AG08396 (cell line): ENCODE data around the gene ATP11A.
A peak's percentile ranks its signal among the peaks of the same experiment; 100 is the strongest.
"Not testable (repeated sequence)": the region's sequence is repeated elsewhere in the genome, so short reads cannot be mapped to it uniquely, and the experiment has no call there.

Experiments used
- DNase-seq: peaks from one replicate; pipeline ENCODE4 v3.0.0; 2012; ENCODE audit warnings: low spot score, mixed read lengths

The ATP11A gene

DNA sequence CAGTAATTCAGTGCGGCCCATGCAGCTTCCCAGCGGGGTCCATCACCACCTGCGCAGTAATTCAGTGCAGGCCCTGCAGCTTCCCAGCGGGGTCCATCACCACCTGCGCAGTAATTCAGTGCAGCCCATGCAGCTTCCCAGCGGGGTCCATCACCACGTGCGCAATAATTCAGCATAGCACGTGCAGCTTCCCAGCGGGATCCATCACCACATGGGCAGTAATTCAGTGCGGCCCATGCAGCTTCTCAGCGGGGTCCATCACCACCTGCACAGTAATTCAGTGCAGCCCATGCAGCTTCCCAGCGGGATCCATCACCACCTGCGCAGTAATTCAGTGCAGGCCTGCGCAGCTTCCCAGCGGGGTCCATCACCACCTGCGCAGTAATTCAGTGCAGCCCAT lies 173.5 kb downstream of the ATP11A start:
- DNase-seq, result not testable (repeated sequence)

GRCh38 chr13:112865478-112865877 lies 175.6 kb downstream of the ATP11A start:
- not testable (repeated sequence) for DNase-seq

GRCh38 chr13:112867301-112867711 lies 177.5 kb downstream of the ATP11A start:
- no peak for DNase-seq

DNA sequence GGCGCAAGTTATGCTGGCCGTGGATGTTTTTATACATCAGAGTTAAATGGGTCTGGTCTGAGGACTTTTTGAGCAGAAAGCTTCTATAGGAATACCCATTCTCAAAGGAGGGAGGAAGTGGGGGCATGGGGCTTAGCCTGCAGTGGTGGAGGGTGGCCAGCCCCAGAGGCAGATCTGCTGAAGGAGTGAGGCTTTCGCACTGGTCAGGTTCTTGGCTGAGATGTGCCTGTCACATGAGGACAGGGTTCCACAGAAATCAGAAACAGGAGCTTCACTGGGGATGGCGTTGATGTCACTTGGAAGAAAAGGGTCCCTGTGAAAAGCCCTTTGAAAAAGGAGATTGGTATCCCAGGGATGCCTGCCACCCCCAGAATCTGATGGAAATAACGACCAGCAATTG lies 178.5 kb downstream of the ATP11A start:
- DNase-seq, result no peak

DNA sequence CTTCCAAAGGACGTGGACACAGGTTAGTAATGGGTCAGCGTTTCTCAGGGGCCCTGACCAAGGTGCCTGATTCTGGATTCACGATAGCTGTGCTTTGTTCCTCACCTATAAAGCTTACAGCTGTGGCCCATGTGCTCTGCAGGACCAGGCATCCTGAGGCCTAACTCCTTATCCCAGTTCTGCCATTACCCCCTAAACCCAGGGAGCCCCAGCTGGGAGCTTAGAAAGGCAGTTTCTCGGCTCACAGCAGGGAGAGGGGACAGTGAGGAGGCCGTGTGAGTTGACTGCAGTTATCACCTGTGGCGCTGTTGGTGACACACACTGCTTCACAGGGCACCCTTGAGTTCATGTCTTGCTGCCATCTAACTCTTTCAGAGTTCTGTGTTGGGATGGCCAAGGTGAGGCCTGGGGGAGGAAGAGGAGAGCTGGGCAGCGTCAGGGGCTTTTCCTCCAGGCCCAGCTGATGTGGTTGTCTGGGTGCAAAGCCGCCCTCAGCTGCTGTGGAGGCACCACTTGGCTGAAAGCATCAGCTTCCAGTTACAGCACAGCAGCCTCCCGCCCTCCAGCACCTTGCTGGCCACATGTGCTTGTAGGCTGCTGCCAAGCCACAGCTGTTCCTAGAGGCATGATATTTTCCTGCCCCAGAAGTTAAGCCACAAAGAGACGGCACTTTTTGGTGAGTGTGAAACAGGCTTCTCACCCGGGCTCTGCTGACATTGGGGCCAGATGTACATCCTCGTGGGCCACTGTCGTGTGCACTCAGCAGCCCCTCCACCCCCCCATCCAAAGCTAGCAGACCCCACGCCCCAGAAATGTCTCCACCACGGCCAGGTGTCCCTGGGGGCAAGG lies 179.6 kb downstream of the ATP11A start:
- DNase-seq, result no peak

DNA sequence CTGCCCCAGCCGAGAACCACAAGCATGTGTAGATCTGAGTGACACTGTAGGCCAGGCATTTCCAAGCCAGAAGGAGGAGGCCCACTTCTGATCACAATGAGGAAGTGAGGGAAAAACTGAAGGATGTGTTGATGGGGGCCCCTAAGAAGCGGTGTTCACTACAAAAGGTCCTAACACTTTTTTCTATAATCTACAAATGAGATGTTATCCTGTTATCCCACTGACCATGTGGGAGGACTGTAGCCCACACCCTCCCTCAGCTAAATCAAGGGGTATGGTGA lies 180.2 kb downstream of the ATP11A start:
- no peak for DNase-seq

- no peak for DNase-seq
Observed at GRCh38 chr13:112870737-112871287, 181.0 kb downstream of the ATP11A start.

DNA sequence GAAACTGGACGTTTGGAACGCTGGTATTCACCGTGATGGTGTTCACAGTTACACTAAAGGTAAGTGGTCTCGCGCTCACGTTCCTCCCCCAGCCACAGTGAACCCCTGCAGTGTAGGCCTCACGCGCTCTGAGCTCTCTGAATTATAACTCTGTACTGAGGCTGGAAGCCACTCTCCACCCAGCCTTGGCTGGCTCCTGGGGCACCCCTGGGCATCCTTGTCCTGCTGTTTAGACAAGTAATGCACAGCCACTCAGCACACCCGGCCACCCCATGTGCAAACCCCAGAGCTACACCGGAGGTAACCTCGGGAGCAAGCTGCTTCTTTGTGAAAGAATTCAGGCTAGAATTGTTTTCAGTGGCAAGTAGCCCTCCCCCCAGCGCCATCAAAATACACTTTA lies 181.9 kb downstream of the ATP11A start:
- DNase-seq, result no peak

- not testable (repeated sequence) for DNase-seq
Observed at GRCh38 chr13:112872657-112873631, 183.1 kb downstream of the ATP11A start.

- DNase-seq, result peak; percentile 90
Observed at GRCh38 chr13:112873851-112874750, 184.3 kb downstream of the ATP11A start.

GRCh38 chr13:112874751-112875300 lies 185.0 kb downstream of the ATP11A start:
- DNase-seq, result no peak

DNA sequence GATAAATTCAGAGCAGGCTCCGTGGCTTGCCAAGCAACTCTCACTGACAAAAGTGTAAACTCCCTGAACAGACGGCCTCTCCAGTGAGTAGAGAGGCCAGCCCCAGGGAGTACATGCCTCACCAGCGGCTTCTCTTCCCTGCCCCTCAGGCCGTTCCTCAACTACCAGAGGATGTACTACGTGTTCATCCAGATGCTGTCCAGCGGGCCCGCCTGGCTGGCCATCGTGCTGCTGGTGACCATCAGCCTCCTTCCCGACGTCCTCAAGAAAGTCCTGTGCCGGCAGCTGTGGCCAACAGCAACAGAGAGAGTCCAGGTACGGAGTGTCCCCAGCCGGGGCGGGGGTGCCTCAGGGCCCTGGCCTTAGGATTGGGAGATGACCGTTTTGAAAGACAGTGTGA lies 185.8 kb downstream of the ATP11A start:
- no peak for DNase-seq

DNA sequence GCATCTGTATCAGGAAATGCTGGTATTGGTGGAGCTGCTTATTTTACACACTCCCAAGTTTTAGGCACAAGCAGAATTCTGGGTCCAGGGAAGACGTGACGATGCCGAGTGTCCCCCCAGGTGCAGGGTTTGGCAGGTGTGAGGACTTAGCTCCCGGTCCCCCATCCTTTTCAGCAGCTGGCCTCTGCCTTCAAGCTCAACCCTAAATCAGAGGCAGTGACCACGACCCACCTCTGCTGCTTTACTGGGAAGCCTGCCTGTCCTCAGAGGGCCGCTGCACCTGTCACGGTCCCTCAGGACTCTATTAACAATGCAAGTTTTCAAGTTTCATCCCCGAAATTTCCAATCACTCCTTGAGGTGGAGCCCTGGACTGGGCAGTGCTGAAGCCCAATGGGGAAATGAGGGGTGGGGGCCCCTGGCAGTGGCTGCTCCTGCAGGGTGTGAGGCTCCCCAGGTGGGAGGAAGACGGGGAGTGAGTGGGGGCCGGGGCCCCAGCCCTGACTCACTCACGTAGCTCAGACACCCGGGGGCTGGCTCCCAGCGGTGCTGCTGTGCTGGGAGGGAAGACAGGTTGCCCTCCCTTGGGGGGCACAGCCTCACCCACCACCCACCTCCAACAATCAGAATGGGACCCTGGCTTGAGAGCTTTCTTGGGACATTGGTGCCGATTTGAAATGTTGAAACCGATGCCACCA lies 186.6 kb downstream of the ATP11A start:
- no peak for DNase-seq

DNA sequence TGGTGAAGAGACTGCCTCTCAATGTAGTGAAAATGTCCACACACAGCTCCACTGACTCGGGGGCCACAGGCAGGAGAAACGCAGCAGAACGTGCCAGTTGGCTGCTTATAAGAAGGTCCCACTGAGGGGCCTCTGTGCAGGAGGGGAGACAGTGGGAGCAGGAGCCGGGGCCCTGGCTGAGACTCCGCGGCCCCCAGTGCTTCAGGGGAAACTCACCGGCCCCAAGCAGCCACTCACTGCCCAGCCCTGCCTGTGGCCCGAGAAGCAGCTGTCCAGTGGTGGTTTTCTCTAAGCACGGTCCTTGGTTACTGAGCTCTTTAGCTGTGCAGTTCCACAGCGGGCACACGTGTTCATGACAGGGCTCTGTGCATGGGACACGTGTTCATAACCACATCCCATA lies 187.2 kb downstream of the ATP11A start:
- no peak for DNase-seq

DNA sequence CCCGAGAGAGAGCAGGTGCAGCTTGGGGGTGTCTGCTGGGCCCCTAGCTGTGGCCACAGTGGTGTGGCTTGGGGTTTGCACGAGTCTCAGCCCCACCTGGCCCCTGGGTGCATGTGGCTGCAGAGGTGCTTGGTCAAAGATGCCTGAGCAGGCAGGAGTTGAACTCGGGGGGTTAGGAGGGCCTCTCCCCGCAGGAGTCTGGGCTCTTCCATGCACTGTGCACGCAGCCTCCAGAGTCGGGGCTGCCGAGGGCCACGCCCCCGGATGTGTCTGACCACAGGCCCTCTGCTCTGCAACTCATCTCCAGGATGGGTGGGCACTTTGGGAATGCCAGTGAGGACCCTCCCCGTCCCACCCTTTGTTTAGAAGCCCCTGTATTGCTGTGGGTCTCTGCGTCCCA lies 187.7 kb downstream of the ATP11A start:
- DNase-seq, result no peak

DNA sequence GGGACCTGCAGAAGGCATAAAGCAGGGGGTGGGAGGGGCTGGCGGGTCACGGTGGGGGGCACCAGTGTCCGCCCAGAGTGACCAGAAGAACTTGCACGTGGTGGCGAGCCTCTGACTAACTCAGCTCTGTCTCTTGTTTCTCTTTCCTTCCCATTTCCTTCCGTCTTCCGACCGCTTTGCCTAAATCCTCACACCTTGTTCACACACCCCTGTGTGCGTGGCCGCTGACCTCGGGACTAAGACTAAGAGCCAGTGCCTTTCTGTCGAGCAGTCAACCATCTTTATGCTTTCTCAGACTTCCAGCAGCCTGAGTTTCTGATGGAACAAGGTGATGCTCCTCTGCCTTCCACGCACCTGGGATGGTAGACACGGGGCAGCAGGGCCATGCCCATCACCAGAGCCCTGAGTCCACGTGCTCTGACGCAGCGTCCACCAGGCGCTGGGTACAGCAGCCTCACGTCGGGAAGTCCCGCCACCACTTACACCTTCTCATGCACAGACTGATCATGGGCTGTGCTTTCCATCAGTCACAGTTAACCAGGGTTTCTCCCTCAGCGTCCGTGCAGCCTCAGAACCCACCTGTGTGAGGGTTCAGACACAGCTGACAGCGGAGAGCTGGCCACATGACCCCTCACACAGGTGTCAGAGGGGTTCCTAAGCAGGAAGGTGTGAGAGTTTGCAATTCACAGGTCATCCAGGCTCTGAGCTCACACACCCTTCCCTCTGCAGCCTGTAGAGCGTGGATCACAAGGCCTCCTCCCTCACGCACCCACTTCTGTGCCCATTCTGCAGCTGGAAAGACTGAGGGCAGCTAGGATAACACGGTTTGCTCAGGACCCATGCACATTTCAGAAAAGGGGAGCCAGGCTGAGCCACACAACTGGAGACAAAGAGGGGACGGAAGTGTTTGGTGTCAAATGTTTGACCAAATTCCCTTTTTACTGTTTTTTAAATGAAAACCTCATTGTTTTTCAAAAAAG lies 188.4 kb downstream of the ATP11A start:
- no peak for DNase-seq

- DNase-seq, result peak; percentile 64
Observed at GRCh38 chr13:112879283-112879833, 189.5 kb downstream of the ATP11A start.

GRCh38 chr13:112880221-112880641 lies 190.4 kb downstream of the ATP11A start:
- DNase-seq, result no peak

- DNase-seq, result no peak
Observed at GRCh38 chr13:112880976-112881540, 191.2 kb downstream of the ATP11A start.
